Measurements from ENCODE around the gene RECQL.

Gene RECQL

GRCh38 chr12:21528953-21529352 is 27.5 kb upstream of the RECQL start:
- Histone ChIP-seq H3K27ac (replicated peaks) (no peak overlapping the region), H3K4me3 (replicated peaks; ENCODE audit: insufficient read depth, low read length) (no peak overlapping the region), H3K27me3 (ENCODE audit: insufficient read depth, poor library complexity, severe bottlenecking) (peaks cover 52% of the 10 kb centered on the region)
- TF ChIP-seq GABPA (IDR thresholded peaks at IDR 0.05; ENCODE audit: low read depth) = no peak
- no peak for TF ChIP-seq POLR2AphosphoS5 (IDR thresholded peaks at IDR 0.05; ENCODE audit: low read depth)
- no peak for TF ChIP-seq CTCF (IDR thresholded peaks at IDR 0.05; ENCODE audit: insufficient read depth, low read length)
- no peak for TF ChIP-seq REST (IDR thresholded peaks at IDR 0.05; ENCODE audit: insufficient replicate concordance, low read depth)
- TF ChIP-seq SPI1 (IDR thresholded peaks at IDR 0.05; ENCODE audit: borderline replicate concordance, low read depth) = no peak
- no peak for DNase-seq (ENCODE audit: low read depth in 1 of 2, low spot score in 1 of 2)

- TF ChIP-seq CTCF (IDR thresholded peaks at IDR 0.05; ENCODE audit: insufficient read depth, low read length) (no peak), GABPA (IDR thresholded peaks at IDR 0.05; ENCODE audit: low read depth) (no peak), REST (IDR thresholded peaks at IDR 0.05; ENCODE audit: insufficient replicate concordance, low read depth) (no peak), POLR2AphosphoS5 (IDR thresholded peaks at IDR 0.05; ENCODE audit: low read depth) (no peak), SPI1 (IDR thresholded peaks at IDR 0.05; ENCODE audit: borderline replicate concordance, low read depth) (no peak)
These were observed 26.2 kb upstream of the RECQL start for GRCh38 chr12:21527451-21528180.

GRCh38 chr12:21526721-21527345 is 25.4 kb upstream of the RECQL start:
- H3K4me3 ChIP-seq (replicated peaks; ENCODE audit: insufficient read depth, low read length) = no peak overlapping the region
- no peak for DNase-seq (ENCODE audit: low read depth in 1 of 2, low spot score in 1 of 2)
- TF ChIP-seq SPI1 (IDR thresholded peaks at IDR 0.05; ENCODE audit: borderline replicate concordance, low read depth) = no peak
- no peak for TF ChIP-seq REST (IDR thresholded peaks at IDR 0.05; ENCODE audit: insufficient replicate concordance, low read depth)
- no peak for TF ChIP-seq POLR2AphosphoS5 (IDR thresholded peaks at IDR 0.05; ENCODE audit: low read depth)
- peaks cover 52% of the 10 kb centered on the region for H3K27me3 ChIP-seq (ENCODE audit: insufficient read depth, poor library complexity, severe bottlenecking)
- H3K27ac ChIP-seq (replicated peaks) = no peak overlapping the region

More at GRCh38 chr12:21527451-21528180, 26.2 kb upstream of the RECQL start:
- Histone ChIP-seq H3K27me3 (ENCODE audit: insufficient read depth, poor library complexity, severe bottlenecking) (peaks cover 52% of the 10 kb centered on the region), H3K27ac (replicated peaks) (no peak overlapping the region), H3K4me3 (replicated peaks; ENCODE audit: insufficient read depth, low read length) (peak overlapping the region; percentile 35)
- peak in 1 of 2 experiments; percentile 47 for DNase-seq (ENCODE audit: low read depth in 1 of 2, low spot score in 1 of 2)

Measured in HL-60 (cell line).